ENCODE measurements around the gene KAT6B. TPM values are rescaled to one million over a fixed set of nuclear protein-coding genes. Genes with fewer than 3 reads are reported as not detected.

Gene KAT6B
- total RNA-seq, 1 donor from 2014 or later, result 41.1 TPM

GRCh38 chr10:75071756-75072155 lies 245.4 kb downstream of the KAT6B start:
- Histone ChIP-seq H3K4me1 (no peaks in the 10 kb centered on the region), H3K27me3 (no peaks in the 10 kb centered on the region), H3K9me3 (no peaks in the 10 kb centered on the region), H3K27ac (no peak overlapping the region), H3K36me3 (no peaks in the 10 kb centered on the region), H3K4me3 (no peak overlapping the region)
- intact Hi-C loops (cut with DNase I), result no loop called here
- DNase-seq (ENCODE audit: low spot score in 2 of 2), result no peak
- TF ChIP-seq, protein P1, sequence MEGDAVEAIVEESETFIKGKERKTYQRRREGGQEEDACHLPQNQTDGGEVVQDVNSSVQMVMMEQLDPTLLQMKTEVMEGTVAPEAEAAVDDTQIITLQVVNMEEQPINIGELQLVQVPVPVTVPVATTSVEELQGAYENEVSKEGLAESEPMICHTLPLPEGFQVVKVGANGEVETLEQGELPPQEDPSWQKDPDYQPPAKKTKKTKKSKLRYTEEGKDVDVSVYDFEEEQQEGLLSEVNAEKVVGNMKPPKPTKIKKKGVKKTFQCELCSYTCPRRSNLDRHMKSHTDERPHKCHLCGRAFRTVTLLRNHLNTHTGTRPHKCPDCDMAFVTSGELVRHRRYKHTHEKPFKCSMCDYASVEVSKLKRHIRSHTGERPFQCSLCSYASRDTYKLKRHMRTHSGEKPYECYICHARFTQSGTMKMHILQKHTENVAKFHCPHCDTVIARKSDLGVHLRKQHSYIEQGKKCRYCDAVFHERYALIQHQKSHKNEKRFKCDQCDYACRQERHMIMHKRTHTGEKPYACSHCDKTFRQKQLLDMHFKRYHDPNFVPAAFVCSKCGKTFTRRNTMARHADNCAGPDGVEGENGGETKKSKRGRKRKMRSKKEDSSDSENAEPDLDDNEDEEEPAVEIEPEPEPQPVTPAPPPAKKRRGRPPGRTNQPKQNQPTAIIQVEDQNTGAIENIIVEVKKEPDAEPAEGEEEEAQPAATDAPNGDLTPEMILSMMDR (IDR thresholded peaks at IDR 0.05), result no peak

- no peak for DNase-seq (ENCODE audit: low spot score in 2 of 2)
- Histone ChIP-seq H3K4me1 (no peaks in the 10 kb centered on the region), H3K9me3 (no peaks in the 10 kb centered on the region), H3K27me3 (no peaks in the 10 kb centered on the region), H3K27ac (no peak overlapping the region), H3K4me3 (no peak overlapping the region), H3K36me3 (no peaks in the 10 kb centered on the region)
- TF ChIP-seq, protein P1 (IDR thresholded peaks at IDR 0.05), result no peak
- intact Hi-C loops (cut with DNase I), result no loop called here
These were observed 246.3 kb downstream of the KAT6B start for GRCh38 chr10:75072727-75073126.

- no peaks in the 10 kb centered on the region for H3K4me1 ChIP-seq
- TF ChIP-seq, protein P1 (IDR thresholded peaks at IDR 0.05), result no peak
- H3K4me3 ChIP-seq, result no peak overlapping the region
- H3K27me3 ChIP-seq, result no peaks in the 10 kb centered on the region
- no peak overlapping the region for H3K27ac ChIP-seq
- no peaks in the 10 kb centered on the region for H3K36me3 ChIP-seq
- no peaks in the 10 kb centered on the region for H3K9me3 ChIP-seq
- no peak for DNase-seq (ENCODE audit: low spot score in 2 of 2)
- intact Hi-C loops (cut with DNase I), result no loop called here
These were observed 247.0 kb downstream of the KAT6B start for GRCh38 chr10:75073442-75073841.

- H3K9me3 ChIP-seq, result no peaks in the 10 kb centered on the region
- H3K4me1 ChIP-seq, result no peaks in the 10 kb centered on the region
- H3K27me3 ChIP-seq, result no peaks in the 10 kb centered on the region
- H3K27ac ChIP-seq, result no peak overlapping the region
- TF ChIP-seq, protein P1 (IDR thresholded peaks at IDR 0.05), result no peak
- no peaks in the 10 kb centered on the region for H3K36me3 ChIP-seq
- intact Hi-C loops (cut with DNase I), result no loop called here
- H3K4me3 ChIP-seq, result no peak overlapping the region
- no peak for DNase-seq (ENCODE audit: low spot score in 2 of 2)
These were observed 248.5 kb downstream of the KAT6B start for GRCh38 chr10:75074711-75075445.

- no peak for DNase-seq (ENCODE audit: low spot score in 2 of 2)
- no peak overlapping the region for H3K27ac ChIP-seq
- no peaks in the 10 kb centered on the region for H3K9me3 ChIP-seq
These were observed 249.9 kb downstream of the KAT6B start for GRCh38 chr10:75076348-75076747.

More at GRCh38 chr10:75076348-75076747, 249.9 kb downstream of the KAT6B start:
- Histone ChIP-seq H3K36me3 (no peaks in the 10 kb centered on the region), H3K4me1 (no peaks in the 10 kb centered on the region), H3K4me3 (no peak overlapping the region), H3K27me3 (no peaks in the 10 kb centered on the region)
- intact Hi-C loops (cut with DNase I), result no loop called here
- TF ChIP-seq, protein P1 (IDR thresholded peaks at IDR 0.05), result no peak
